Keratinocyte (primary cell): ENCODE data around the gene ANKK1. TPM values are rescaled to one million over a fixed set of nuclear protein-coding genes. Genes with fewer than 3 reads are reported as not detected.

Experiments used
- DNase-seq: peaks from one replicate; pipeline ENCODE4 v3.0.0-alpha.2; 2011; ENCODE audit warnings: low read depth, missing footprints, low spot score
- FAIRE-seq: peaks from 2 replicates; lab custom pipeline; 2011; peaks lifted over from hg19 to GRCh38; lab: Jason Lieb, UNC
- H2AFZ ChIP-seq: 2 replicates; pipeline ENCODE4 v1.6.0; 2012; ENCODE audit warnings: low read length, control low read depth, inconsistent platforms; ENCODE audit not compliant: control insufficient read depth
- H3K27ac ChIP-seq: 2 replicates; pipeline ENCODE4 v1.5.1; 2011; ENCODE audit warnings: low read length; ENCODE audit not compliant: control insufficient read depth, insufficient read depth
- H3K27me3 ChIP-seq: 3 replicates; pipeline ENCODE4 v1.6.0; 2011; ENCODE audit warnings: low read length; ENCODE audit not compliant: control insufficient read depth, insufficient read depth; ENCODE audit errors: extremely low read depth
- H3K36me3 ChIP-seq, 2 experiments: 2 replicates in 1 of 2; 3 replicates in 1 of 2; pipeline ENCODE4 v1.5.1; 2011; ENCODE audit warnings: low read length in 2 of 2, mild to moderate bottlenecking in 1 of 2; ENCODE audit not compliant: control insufficient read depth in 2 of 2, insufficient read depth in 2 of 2; ENCODE audit errors: extremely low read depth in 1 of 2
- H3K4me1 ChIP-seq: 3 replicates; pipeline ENCODE4 v1.5.1; 2011; ENCODE audit warnings: low read length; ENCODE audit not compliant: control insufficient read depth, insufficient read depth; ENCODE audit errors: extremely low read depth
- H3K4me2 ChIP-seq: 3 replicates; pipeline ENCODE4 v1.6.0; 2011; ENCODE audit warnings: low read depth, low read length; ENCODE audit not compliant: control insufficient read depth, insufficient read depth; ENCODE audit errors: extremely low read depth
- H3K4me3 ChIP-seq, 3 experiments: fragments of 200-600 bp in 1 of 3; sonication (generic) in 1 of 3; 2 replicates in 2 of 3; 3 replicates in 1 of 3; pipeline ENCODE4 v1.5.1; 2011 to 2016; ENCODE audit warnings: low read length in 3 of 3, mild to moderate bottlenecking in 3 of 3, control low read depth in 2 of 3, inconsistent platforms in 1 of 3, low read depth in 1 of 3, mixed read lengths in 1 of 3, mixed run types in 1 of 3, moderate library complexity in 1 of 3; ENCODE audit not compliant: control insufficient read depth in 2 of 3, insufficient read depth in 2 of 3; ENCODE audit errors: extremely low read depth in 1 of 3
- H3K79me2 ChIP-seq: 2 replicates; pipeline ENCODE4 v1.6.0; 2012; ENCODE audit warnings: low read length; ENCODE audit not compliant: control insufficient read depth, insufficient read depth
- H3K9ac ChIP-seq: 3 replicates; pipeline ENCODE4 v1.6.0; 2011; ENCODE audit warnings: low read length; ENCODE audit not compliant: control insufficient read depth, insufficient read depth; ENCODE audit errors: extremely low read depth
- H3K9me1 ChIP-seq: 3 replicates; pipeline ENCODE4 v1.6.0; 2011; ENCODE audit warnings: low read length; ENCODE audit not compliant: control insufficient read depth, insufficient read depth; ENCODE audit errors: extremely low read depth
- H3K9me3 ChIP-seq: 2 replicates; pipeline ENCODE4 v1.5.1; 2012; ENCODE audit warnings: low read depth, low read length; ENCODE audit not compliant: control insufficient read depth
- H4K20me1 ChIP-seq: 3 replicates; pipeline ENCODE4 v1.6.0; 2011; ENCODE audit warnings: low read length; ENCODE audit not compliant: control insufficient read depth, insufficient read depth; ENCODE audit errors: extremely low read depth
- CTCF ChIP-seq, 3 experiments: IDR thresholded peaks in 1 of 3; conservative IDR thresholded peaks in 1 of 3; optimal IDR thresholded peaks in 1 of 3; 2 replicates in 2 of 3; 3 replicates in 1 of 3; pipeline versions ENCODE3 to v1.5.1; 2011; ENCODE audit warnings: low read length in 3 of 3, mild to moderate bottlenecking in 3 of 3, moderate library complexity in 2 of 3, control low read depth in 1 of 3, inconsistent platforms in 1 of 3; ENCODE audit not compliant: insufficient read depth in 2 of 3; ENCODE audit errors: extremely low read depth in 1 of 3
- EZH2 ChIP-seq: IDR thresholded peaks from one replicate; pipeline ENCODE4 v1.6.1; 2012; ENCODE audit warnings: inconsistent platforms, mild to moderate bottlenecking, low read length, moderate library complexity
- dilution Hi-C: fragments of 300-500 bp; cut with MboI; formaldehyde crosslinking; loops from one replicate; pipeline ENCODE4 v1.7.0; 2020; ENCODE audit warnings: low sequenced_read_pairs; ENCODE audit not compliant: extremely low pct_ligation_motif_present
- polyA plus RNA-seq, 5 experiments: library from polyadenylated mRNA; depleted of rRNA in 3 of 5; stranded (reverse) in 3 of 5; stranded (forward) in 1 of 5; unstranded in 1 of 5; fragments of >200 nt; gene quantifications; 1 replicate in 1 of 5; 2 replicates in 3 of 5; 3 replicates in 1 of 5; pipeline versions ENCODE4 v1.2.1 to v1.2.3, GENCODE V29; 2011 to 2012; ENCODE audit warnings: missing spikeins in 2 of 5, low read depth in 1 of 5, low replicate concordance in 1 of 5

ANKK1 gene
- polyA plus RNA-seq, 1 donor (not counting 4 experiments of a cell fraction or from before 2014, with no cell fraction given) = 0.92 TPM

GRCh38 chr11:113415343-113415742 lies 27.8 kb downstream of the ANKK1 start:
- dilution Hi-C loops = no loop called here
- Histone ChIP-seq H3K9me3 (no peaks in the 10 kb centered on the region), H3K4me2 (no peak overlapping the region), H3K36me3 (no peaks in the 10 kb centered on the region), H3K9me1 (no peaks in the 10 kb centered on the region), H3K27ac (no peak overlapping the region), H3K4me1 (no peaks in the 10 kb centered on the region), H3K4me3 (no peak overlapping the region), H3K27me3 (peaks cover 6% of the 10 kb centered on the region), H4K20me1 (no peaks in the 10 kb centered on the region), H3K79me2 (no peaks in the 10 kb centered on the region), H2AFZ (no peak overlapping the region), H3K9ac (no peak overlapping the region)
- DNase-seq (no peak), FAIRE-seq (no peak)
- TF ChIP-seq EZH2 = no peak
- no peak for TF ChIP-seq CTCF (optimal IDR thresholded peaks at IDR 0.05 in 1 of 3, IDR thresholded peaks at IDR 0.05 in 1 of 3, conservative IDR thresholded peaks at IDR 0.05 in 1 of 3; ENCODE audit: extremely low read depth in 1 of 3, insufficient read depth in 2 of 3, low read length in 3 of 3)

- H4K20me1 ChIP-seq = no peaks in the 10 kb centered on the region
- no peak overlapping the region for H3K27ac ChIP-seq
- no peak overlapping the region for H3K4me3 ChIP-seq
- dilution Hi-C loops = no loop called here
- no peak for DNase-seq
- no peaks in the 10 kb centered on the region for H3K4me1 ChIP-seq
- H3K4me2 ChIP-seq = no peak overlapping the region
- no peak for FAIRE-seq
- no peaks in the 10 kb centered on the region for H3K36me3 ChIP-seq
- H3K9me3 ChIP-seq = no peaks in the 10 kb centered on the region
- H3K9ac ChIP-seq = no peak overlapping the region
- H3K79me2 ChIP-seq = no peaks in the 10 kb centered on the region
- TF ChIP-seq EZH2 (no peak), CTCF (optimal IDR thresholded peaks at IDR 0.05 in 1 of 3, IDR thresholded peaks at IDR 0.05 in 1 of 3, conservative IDR thresholded peaks at IDR 0.05 in 1 of 3; ENCODE audit: extremely low read depth in 1 of 3, insufficient read depth in 2 of 3, low read length in 3 of 3) (no peak)
- no peaks in the 10 kb centered on the region for H3K9me1 ChIP-seq
- no peak overlapping the region for H2AFZ ChIP-seq
- H3K27me3 ChIP-seq = peaks cover 6% of the 10 kb centered on the region
Measured at GRCh38 chr11:113417428-113417827, 29.8 kb downstream of the ANKK1 start.
